ENCODE measurements around the gene TLE2. TPM values are rescaled to one million over a fixed set of nuclear protein-coding genes. Genes with fewer than 3 reads are reported as not detected.

The TLE2 gene
- total and polyA plus RNA-seq, 10 donors, result 12.0 to 88.0 (median 40.0) TPM

- Histone ChIP-seq H3K27ac (peak overlapping the region in 4 of 8 donors; percentile 10 to 40 (median 27)), H3K4me1 (peaks cover 0 to 21% (median 14%) of the 10 kb centered on the region in 6 donors), H3K9me3 (no peaks in the 10 kb centered on the region), H3K27me3 (replicated peaks in 1 of 7) (no peaks in the 10 kb centered on the region), H3K4me3 (peak overlapping the region in 1 of 8 donors; percentile 39), H3K36me3 (no peaks in the 10 kb centered on the region)
- no peak for DNase-seq
- TF ChIP-seq CTCF (IDR thresholded peaks at IDR 0.05 in 8 of 11, conservative IDR thresholded peaks at IDR 0.05 in 3 of 11), result peak; percentile 63 to 95 (median 77)
- TF ChIP-seq POLR2A (IDR thresholded peaks at IDR 0.05), result no peak
- 30 to 40% (median 36%) methylated on average over 17 of the region's 17 CpGs for WGBS, 5 donors
- intact Hi-C loops (cut with DNase I; ENCODE audit: low total_unique reads), result no loop called here
These were observed 66.9 kb downstream of the TLE2 start for GRCh38 chr19:2962018-2962670.

GRCh38 chr19:2960120-2960519 is 69.0 kb downstream of the TLE2 start:
- Histone ChIP-seq H3K27ac (no peak overlapping the region), H3K27me3 (replicated peaks in 1 of 7) (no peaks in the 10 kb centered on the region), H3K4me3 (no peak overlapping the region), H3K36me3 (no peaks in the 10 kb centered on the region), H3K9me3 (no peaks in the 10 kb centered on the region), H3K4me1 (peaks cover 0 to 12% (median 7%) of the 10 kb centered on the region in 6 donors)
- TF ChIP-seq POLR2A (IDR thresholded peaks at IDR 0.05), result no peak
- TF ChIP-seq POLR2AphosphoS5 (IDR thresholded peaks at IDR 0.05), result no peak
- TF ChIP-seq CTCF (IDR thresholded peaks at IDR 0.05 in 8 of 11, conservative IDR thresholded peaks at IDR 0.05 in 3 of 11), result no peak
- intact Hi-C loops (cut with DNase I; ENCODE audit: low total_unique reads), result no loop called here
- DNase-seq, result no peak
- 87 to 92% (median 90%) methylated on average over 12 of the region's 12 CpGs for WGBS, 5 donors

- no peaks in the 10 kb centered on the region for H3K27me3 ChIP-seq (replicated peaks in 1 of 7)
- H3K9me3 ChIP-seq, result no peaks in the 10 kb centered on the region
- no peaks in the 10 kb centered on the region for H3K36me3 ChIP-seq
- intact Hi-C loops (cut with DNase I; ENCODE audit: low total_unique reads), result loop anchor here (5.0 kb wide), 1 partner anchor 205 kb away; no protein-coding TSS in a partner anchor
- H3K4me1 ChIP-seq, result peaks cover 0 to 7% (median 4%) of the 10 kb centered on the region in 6 donors
- H3K27ac ChIP-seq, result no peak overlapping the region
- no peak overlapping the region for H3K4me3 ChIP-seq
- DNase-seq, result no peak
- WGBS, 5 donors, result 92 to 95% (median 92%) methylated on average over 5 of the region's 5 CpGs
- TF ChIP-seq POLR2A (IDR thresholded peaks at IDR 0.05) (no peak), POLR2AphosphoS5 (IDR thresholded peaks at IDR 0.05) (no peak)
These were observed 71.9 kb downstream of the TLE2 start for GRCh38 chr19:2957160-2957559.

GRCh38 chr19:2952953-2953481 is 76.1 kb downstream of the TLE2 start:
- H3K4me1 ChIP-seq, result peaks cover 10 to 19% (median 16%) of the 10 kb centered on the region in 6 donors
- no peak overlapping the region for H3K4me3 ChIP-seq
- intact Hi-C loops (cut with DNase I; ENCODE audit: low total_unique reads), result no loop called here
- WGBS, 5 donors, result 57 to 79% (median 73%) methylated on average over 9 of the region's 9 CpGs
- H3K9me3 ChIP-seq, result no peaks in the 10 kb centered on the region
- H3K36me3 ChIP-seq, result no peaks in the 10 kb centered on the region
- no peak overlapping the region for H3K27ac ChIP-seq
- no peak for DNase-seq
- no peak for TF ChIP-seq POLR2AphosphoS5 (IDR thresholded peaks at IDR 0.05)
- TF ChIP-seq CTCF (IDR thresholded peaks at IDR 0.05 in 8 of 11, conservative IDR thresholded peaks at IDR 0.05 in 3 of 11), result no peak
- no peak for TF ChIP-seq POLR2A (IDR thresholded peaks at IDR 0.05)
- H3K27me3 ChIP-seq (replicated peaks in 1 of 7), result no peaks in the 10 kb centered on the region

All from spleen (tissue), 11 donors.